G401.6 (cell line): Measurements from ENCODE around the gene EIF4EBP3.

Experiments used
- FAIRE-seq: peaks from 2 replicates; lab custom pipeline; 2012; peaks lifted over from hg19 to GRCh38; lab: Jason Lieb, UNC

Gene EIF4EBP3

DNA sequence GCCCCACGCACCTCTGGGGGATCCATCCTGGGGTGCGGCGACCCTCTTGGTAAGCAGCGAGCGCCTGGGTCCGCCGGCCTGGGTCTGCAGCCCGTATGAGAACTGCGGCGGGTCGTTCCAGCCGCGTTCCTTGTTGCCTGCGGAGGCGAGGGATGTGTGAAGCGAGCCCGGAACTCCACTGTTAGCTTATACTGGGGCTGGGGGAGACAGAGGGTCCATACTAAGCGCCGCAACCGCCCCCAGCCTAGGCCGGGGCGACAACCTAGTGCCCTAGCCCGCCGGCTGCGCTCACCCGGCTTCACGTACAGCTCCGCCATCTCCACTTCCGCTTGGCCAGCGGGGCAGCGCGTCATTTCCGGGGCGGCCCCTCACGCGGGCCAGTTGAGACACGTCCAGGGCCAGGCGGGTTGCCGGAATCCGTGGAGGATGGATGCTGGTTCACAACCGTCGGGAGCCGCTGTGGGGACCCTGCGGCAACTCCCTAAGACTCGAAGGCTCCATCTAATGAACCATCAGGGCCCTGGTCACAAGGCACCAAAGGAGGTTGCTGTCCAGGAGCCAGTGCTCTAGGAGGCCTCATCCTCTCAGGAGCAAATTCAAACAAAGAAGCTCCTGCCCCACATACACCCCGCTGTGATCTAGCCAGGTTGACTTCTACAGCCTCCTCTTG, 9.8 kb downstream of the EIF4EBP3 start, which contains the start of gene SRA1:
SRA1 (minus strand) TSS at position 338 of the 670 bp plus-strand sequence; CDS start at position 317, 21 bp downstream.
- FAIRE-seq = peak; percentile 13

DNA sequence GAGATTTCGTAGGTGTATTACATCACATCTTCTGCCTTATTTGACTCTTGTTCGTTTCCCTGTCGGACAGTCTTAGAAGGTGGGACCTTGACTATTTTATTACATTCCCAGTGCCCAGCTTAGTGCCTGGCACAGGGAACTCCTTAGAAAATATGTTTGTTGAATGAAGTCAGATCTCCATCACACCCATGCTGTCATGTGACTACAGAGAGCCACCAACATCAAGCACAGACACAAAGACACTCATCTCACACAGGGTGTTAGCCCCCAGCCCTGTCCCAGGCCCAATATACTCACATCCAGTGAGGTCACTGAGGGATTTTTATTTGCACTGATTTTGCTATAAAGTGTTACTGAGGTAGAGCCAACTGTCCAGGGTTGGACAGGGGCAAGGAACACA, 10.5 kb downstream of the EIF4EBP3 start:
- FAIRE-seq = no peak

DNA sequence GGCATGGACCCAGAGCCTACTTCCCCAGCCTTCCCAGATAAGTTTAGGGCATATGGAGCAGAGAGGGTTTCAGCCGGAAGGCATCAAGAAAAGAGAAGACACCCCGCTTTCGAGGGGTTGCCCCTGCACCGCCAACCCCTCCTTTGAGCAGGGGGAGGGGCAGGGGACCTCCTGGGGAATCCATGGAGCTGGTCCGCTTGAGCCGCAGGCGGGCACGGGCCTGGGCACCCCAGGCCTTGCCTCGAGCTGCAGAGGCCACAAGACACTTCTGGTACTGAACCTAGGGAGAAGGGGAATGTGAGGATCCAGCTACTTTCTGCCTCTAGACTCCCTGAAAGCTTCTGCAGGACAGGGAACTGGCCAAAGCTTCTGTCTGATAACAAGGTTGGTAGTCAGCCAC, 11.1 kb downstream of the EIF4EBP3 start:
- no peak for FAIRE-seq

DNA sequence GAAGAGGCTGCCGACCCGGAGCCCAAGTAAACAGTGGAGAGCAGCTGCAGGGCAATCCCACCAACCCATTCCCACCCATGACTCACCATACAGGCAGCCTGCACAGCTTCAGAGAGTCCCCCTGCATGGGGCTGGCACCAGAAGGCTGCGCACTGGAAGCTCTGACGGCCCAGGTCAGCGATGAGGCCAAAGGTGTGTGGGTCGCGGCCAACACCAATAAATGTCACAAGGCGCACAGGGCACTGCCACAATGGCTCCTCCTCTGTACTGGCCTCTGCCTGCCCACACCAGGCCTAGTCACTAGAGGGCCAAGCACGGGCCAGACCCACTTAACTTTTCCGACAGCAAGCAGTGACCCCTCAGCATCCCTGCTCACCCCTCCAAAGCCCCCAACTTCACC, 12.8 kb downstream of the EIF4EBP3 start:
- no peak for FAIRE-seq

DNA sequence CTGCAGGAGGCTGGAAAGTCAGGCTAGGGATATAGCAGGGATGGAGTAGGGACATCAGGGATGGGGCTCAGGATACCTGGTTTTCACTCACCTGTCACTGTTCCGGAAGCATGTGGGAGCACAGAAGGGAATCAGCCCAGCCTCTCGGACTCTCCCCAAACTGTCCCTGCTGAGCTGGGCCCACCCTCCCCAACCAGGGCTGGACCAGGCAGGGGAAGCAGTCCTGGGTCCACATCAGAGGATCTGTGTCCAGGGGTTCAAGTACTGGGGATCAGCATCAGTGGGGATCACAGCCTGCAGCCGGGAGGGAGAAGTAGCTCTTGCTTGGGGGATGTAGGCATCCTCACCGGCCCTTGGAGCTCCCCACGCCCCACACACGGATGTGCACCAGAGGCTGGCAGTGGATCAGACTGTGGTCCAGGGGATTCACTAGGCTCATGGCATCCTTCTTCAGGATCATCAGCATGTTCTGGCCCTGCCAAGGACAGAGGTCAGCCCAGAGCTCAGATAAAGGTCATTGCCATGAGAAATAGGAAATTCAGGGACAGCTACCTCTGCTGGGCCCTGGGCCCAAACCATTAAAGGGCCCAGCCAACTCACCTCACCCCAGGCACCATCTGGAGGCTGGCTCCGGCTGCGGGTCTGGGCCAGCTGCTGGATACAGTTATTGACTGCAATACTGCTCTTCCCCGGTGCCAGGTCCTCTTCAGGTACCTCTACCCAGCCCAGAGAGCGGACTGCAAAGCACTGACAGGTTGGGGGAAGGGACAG, 14.5 kb downstream of the EIF4EBP3 start:
- no peak for FAIRE-seq

DNA sequence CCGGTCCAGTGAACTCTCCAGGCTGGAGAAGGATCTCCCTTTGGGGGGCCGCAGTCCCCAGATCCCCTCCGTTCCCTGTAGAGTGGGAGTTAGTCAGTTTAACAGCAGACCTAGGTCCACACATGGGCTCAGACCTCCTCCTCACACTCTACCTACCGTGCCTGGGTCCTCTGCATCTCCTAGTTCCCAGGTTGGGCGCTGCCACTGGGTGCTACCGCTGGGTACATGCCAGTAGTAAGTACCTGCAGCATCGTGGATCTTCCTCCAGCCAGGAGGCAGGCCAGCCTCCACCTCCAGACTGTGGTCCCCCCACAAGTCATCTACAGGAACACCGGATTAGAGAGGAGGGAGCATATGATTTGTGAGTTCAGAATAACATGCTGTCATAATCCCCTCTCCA, 16.1 kb downstream of the EIF4EBP3 start:
- FAIRE-seq = no peak

DNA sequence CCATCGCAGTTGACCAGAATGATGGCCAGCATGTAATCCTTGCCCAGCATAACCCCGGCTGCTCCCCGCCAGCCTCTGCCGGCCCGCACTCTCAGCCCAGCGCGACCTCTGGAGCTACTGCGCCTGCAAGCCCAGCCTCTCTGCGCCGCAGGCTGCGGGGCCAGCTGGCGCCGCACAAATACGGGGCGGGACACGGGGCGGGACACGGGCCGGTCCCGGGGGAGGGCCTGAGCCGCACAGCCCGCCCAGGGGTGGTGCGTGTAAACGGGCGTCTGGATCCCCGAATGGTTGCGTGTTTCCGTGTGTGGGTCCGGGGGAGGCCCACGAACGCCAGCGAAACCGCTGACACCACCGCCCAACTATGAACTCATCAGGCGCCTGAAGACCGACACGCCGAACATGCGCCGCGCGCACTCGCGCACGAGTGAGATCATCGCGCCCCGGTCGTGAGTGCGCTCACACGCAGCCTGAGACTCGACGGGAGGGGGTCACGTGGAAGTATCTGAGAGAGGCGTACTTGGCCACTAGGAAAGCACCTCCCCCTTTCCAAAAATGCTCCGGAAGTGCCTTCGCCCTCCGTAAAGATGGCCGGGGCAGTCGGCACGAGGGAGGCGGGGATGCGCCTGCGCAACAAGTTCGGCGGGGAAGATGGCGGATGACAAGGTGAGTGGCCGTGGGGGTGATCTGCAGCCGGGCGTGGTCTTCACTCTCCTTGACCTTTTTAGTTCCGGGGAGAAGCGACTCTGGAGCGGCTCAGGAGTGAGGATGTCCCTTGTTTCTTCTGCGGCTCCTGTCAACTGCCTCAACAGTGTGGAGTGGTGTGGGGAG, 16.9 kb downstream of the EIF4EBP3 start, which contains the start of the genes APBB3 and SLC35A4:
APBB3 (minus strand) TSS at position 403 of the 828 bp plus-strand sequence; CDS start at position 50, 353 bp downstream.
SLC35A4 (plus strand) TSS at position 633 of the 828 bp plus-strand sequence. CDS start 2,342 bp downstream, outside the sequence.
- peak; percentile 92 for FAIRE-seq

DNA sequence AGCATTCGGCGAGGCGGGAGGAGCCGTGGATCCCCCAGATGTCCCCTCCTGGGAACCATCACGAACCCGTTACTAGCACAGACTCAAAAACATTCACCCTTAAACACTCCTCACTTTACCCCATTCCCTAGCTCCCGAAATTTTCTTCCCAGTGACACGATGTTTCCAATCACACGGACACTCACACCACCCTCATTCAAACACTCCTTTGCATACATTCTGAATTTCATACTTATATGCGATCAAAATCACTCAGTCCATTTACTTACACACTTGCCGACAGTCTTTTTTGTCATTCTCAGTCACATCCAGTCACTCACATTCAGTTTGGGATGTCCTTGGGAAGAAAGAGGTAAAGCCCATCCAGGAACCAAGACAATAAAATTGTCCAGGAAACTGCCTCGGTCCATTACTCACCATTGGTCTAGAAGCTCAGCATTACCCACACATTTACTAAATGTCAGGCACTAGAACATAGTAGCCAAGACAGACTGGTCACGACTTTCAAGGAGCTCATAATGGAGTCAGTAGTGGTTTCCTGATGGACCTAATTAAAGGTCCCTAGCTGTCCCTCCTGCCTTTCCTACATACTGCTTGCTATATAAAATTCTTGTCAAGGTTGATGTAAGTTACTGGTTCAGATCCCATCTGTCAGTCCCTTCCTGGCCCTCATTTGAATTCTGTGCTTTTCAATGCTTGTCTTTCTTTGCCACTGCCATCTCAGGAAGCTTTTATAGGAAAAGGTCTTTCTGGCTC, 17.7 kb downstream of the EIF4EBP3 start:
- FAIRE-seq = no peak

DNA sequence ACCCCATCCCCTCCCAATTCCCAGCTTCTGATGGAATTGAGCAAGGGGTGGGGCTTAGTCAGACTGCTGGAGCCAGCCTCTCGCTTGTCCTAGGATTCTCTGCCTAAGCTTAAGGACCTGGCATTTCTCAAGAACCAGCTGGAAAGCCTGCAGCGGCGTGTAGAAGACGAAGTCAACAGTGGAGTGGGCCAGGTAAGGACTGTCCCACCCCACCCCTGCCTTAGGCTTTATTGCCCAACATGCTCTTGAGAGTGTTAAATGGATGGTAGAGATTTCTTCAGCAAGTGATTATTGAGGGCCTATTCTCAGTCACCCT, 18.3 kb downstream of the EIF4EBP3 start:
- FAIRE-seq = no peak

DNA sequence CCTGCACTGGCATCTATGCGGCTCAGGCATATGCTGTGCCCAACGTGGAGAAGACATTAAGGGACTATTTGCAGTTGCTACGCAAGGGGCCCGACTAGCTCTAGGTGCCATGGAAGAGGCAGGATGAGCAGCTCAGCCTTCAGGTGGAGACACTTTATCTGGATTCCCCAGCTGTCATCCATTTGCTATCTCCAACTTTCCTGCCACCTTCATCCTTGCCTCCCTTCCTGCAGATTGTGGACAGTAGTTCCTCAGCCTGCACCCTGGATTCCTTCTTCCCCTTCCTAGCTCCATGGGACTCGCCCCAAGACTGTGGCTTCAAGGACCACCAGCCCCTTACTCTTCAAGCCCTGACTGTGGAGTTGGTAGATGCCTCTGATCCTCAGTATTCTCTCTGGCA, 19.2 kb downstream of the EIF4EBP3 start:
- FAIRE-seq = no peak

DNA sequence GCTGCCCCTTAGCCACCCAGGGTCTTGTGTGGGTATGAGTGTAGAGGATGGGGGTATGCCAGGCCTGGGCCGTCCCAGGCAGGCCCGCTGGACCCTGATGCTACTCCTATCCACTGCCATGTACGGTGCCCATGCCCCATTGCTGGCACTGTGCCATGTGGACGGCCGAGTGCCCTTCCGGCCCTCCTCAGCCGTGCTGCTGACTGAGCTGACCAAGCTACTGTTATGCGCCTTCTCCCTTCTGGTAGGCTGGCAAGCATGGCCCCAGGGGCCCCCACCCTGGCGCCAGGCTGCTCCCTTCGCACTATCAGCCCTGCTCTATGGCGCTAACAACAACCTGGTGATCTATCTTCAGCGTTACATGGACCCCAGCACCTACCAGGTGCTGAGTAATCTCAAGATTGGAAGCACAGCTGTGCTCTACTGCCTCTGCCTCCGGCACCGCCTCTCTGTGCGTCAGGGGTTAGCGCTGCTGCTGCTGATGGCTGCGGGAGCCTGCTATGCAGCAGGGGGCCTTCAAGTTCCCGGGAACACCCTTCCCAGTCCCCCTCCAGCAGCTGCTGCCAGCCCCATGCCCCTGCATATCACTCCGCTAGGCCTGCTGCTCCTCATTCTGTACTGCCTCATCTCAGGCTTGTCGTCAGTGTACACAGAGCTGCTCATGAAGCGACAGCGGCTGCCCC, 19.8 kb downstream of the EIF4EBP3 start:
- FAIRE-seq = no peak

DNA sequence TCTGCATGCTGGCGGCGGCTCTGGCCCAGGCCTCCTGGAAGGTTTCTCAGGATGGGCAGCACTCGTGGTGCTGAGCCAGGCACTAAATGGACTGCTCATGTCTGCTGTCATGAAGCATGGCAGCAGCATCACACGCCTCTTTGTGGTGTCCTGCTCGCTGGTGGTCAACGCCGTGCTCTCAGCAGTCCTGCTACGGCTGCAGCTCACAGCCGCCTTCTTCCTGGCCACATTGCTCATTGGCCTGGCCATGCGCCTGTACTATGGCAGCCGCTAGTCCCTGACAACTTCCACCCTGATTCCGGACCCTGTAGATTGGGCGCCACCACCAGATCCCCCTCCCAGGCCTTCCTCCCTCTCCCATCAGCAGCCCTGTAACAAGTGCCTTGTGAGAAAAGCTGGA, 20.4 kb downstream of the EIF4EBP3 start:
- FAIRE-seq = no peak

DNA sequence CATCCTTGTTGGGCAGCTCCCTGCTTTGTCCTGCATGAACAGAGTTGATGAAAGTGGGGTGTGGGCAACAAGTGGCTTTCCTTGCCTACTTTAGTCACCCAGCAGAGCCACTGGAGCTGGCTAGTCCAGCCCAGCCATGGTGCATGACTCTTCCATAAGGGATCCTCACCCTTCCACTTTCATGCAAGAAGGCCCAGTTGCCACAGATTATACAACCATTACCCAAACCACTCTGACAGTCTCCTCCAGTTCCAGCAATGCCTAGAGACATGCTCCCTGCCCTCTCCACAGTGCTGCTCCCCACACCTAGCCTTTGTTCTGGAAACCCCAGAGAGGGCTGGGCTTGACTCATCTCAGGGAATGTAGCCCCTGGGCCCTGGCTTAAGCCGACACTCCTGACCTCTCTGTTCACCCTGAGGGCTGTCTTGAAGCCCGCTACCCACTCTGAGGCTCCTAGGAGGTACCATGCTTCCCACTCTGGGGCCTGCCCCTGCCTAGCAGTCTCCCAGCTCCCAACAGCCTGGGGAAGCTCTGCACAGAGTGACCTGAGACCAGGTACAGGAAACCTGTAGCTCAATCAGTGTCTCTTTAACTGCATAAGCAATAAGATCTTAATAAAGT, 21.1 kb downstream of the EIF4EBP3 start:
- no peak for FAIRE-seq

DNA sequence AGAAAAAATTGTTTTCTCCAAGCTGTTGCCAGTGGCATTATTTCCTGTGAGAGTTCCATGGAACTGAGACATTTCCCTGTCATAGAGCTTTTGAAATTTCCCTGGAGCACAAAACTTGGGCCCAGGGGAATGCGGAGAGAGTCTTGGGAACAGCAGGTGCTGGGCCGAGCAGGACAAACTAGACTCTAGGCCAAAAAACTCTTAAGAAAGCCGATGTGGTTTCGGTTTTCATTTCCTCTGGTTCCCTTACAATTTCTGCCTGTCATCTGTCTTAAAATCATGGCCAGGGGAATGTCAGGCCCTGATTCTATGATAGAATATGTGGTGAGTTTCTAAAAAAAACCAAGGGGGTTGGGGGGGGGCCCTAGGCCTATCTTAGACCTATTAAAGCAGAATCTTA, 21.7 kb downstream of the EIF4EBP3 start:
- no peak for FAIRE-seq

DNA sequence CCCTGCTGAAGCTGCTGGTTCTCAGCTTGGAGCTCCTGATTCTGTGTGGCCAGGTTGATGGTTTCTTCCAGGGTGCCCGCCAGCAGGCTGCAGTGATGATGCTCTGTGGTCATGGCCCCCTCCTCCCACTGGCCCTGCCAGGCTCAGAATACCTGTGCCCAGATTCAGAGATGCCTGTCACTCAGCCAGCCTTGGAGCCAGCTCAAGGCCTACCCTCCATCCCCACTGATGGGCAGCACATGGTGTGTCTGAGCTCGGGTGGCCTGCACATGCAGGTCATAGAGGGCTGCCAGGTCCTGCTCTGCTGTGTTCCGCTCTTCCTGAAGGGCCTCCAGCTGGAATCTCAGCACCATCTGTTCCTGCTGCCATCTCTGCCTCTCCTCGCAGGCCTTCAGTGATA, 22.6 kb downstream of the EIF4EBP3 start:
- no peak for FAIRE-seq

DNA sequence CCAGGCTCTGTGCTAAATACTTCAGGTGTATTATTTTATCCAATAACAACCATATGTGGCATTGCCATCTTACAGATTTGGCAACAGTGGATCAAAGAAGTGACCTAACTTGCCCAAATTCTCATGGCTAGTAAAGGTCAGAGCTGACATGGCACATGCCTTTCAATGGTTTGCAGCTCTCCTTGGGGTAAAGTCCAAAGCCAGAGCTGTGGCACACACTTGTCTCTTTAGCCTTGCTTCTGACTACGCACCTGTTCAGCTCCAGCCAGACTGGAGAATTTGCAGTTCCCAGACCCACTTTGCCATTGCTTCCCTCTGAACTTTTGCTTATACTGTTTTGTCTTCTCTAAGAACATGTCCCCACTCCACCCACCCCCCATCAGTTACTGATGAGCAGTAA, 23.0 kb downstream of the EIF4EBP3 start:
- no peak for FAIRE-seq

DNA sequence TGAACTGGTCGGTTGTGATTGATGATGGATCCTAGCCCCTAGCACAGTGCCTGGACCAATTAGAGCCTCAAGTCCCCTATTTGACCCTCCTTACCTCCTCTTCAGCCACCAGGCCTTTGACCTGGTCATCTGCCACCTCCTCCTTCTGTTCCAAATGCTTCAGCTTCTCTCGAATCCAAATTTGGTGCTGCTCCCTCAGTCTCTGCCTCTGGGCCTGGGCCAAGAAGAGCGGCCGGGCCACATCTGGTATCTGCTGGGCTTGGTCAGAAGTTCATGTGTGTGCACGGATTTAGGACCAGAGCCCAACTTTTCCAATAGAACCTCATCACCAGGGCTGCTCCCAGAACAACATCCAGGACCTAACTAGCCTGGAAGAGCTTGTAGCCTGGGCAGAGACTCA, 23.6 kb downstream of the EIF4EBP3 start:
- FAIRE-seq = no peak

DNA sequence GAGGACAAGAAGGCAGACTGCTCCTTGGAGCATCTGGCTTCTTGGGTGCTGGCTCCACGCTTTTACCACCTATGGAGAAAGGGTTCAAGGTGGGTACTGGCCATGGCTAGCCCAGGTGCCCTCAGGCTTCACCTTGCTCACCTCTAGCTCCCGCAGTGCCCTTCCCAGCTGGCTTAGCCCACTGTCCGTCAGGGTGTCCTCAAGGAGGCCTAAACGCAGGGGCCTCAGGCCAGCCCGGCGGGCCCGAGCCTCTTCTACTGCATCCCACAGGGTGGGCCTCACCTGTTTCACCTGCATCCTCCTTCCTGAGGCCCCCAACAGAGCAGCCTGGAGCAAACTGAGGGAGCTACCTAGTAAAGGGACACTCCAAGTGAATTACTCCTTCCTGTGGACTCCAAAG, 26.2 kb downstream of the EIF4EBP3 start:
- FAIRE-seq = no peak

DNA sequence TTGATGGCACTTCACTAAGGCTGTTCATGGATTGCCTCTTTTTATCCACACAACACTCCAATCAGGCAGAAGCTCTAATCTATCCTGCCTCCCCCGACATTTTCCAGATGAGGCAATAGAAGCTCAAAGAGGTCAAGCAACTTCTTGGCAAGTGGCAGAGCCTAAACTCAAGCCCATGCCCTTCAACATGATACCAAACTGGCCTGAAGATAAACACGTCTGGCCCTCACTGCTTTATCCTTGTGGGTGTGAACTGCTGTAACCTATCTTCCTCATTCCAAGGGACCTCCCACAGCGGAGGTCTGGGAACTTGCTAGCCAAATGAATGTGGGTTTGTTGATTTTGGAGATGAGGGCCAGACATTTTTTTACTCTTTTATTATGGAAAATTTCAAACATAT, 26.7 kb downstream of the EIF4EBP3 start:
- no peak for FAIRE-seq

DNA sequence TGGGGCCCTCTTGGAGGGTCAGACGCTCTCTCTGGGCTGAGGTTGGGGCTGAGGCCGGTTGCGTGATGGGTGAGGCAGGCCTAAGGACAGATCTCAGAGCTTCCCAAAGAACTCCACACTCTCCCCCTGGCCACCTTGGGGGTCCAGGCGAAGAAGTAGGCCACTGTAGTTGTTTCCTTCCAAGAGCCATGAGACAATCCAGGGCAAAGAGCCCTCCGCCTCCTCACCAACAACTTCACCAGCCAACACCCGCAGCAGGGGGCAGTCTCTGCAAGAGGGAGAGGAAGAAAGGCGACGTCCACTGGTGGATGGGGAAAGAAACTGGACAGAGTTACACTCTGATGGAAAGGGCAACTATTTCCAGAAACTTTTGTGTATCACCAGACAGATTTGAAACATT, 27.8 kb downstream of the EIF4EBP3 start:
- FAIRE-seq = no peak

DNA sequence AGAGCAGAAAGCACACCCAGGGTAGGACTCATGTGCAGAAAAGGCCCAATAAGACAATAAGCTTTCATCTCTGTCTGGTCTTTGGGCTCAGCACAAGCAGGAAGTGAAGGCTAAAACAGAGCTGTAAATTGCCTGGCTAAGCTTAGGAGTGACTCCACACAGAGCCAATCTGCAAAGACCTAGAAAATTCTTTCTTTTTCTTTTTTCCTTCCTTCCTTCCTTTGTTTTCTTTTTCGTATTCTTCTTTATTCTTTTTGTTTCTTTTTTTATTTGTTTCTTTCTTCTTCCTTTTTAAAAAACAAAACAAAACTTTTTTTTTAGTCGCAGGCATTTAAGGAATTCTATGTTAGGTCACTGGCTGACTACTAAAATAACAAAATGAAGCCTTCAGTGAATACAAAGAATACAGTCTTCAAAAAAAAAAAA, 29.3 kb downstream of the EIF4EBP3 start:
- FAIRE-seq = no peak
